ENCODE data around the gene MVB12A. TPM values are rescaled to one million over a fixed set of nuclear protein-coding genes. Genes with fewer than 3 reads are reported as not detected.
A peak's percentile ranks its signal among the peaks of the same experiment; 100 is the strongest.

Gene MVB12A
- total and polyA plus RNA-seq, 9 of the 15 experiments (the other 6 are each of a cell fraction or from before 2014, with no cell fraction given) = 1.2 to 46.2 (median 22.4) TPM

GRCh38 chr19:17418710-17419109 lies 1.1 kb upstream of the MVB12A start:
- in situ Hi-C loops (cut with MboI) (no loop called here), intact Hi-C loops (cut with micrococcal nuclease) (loop anchor here (1.0 to 2.0 kb wide), 2 partner anchors 13 to 24 kb away; partner anchors contain the start of genes BST2 and CCDC194)
- Histone ChIP-seq H3K27me3 (ENCODE audit: control insufficient read depth in 2 of 2, insufficient read depth in 2 of 2, low read length in 2 of 2) (no peaks in the 10 kb centered on the region), H4K20me1 (replicated peaks; ENCODE audit: control insufficient read depth, insufficient read depth, low read length) (no peaks in the 10 kb centered on the region), H3K27ac (ENCODE audit: extremely low read depth, low read depth, low read length) (peak overlapping the region; percentile 72), H3K36me3 (ENCODE audit: control insufficient read depth, insufficient read depth, low read length) (peaks cover 15% of the 10 kb centered on the region; the same call in 1 of the 3 replicates), H3K9ac (ENCODE audit: insufficient read depth in 1 of 2, low read depth in 2 of 2, low read length in 2 of 2) (peak overlapping the region; percentile 74 to 88; a peak in 3 of 4 replicates), H3K9me3 (replicated peaks; ENCODE audit: control insufficient read depth, insufficient read depth, low read depth, low read length) (no peaks in the 10 kb centered on the region), H3K9me1 (ENCODE audit: control insufficient read depth, insufficient read depth, low read length) (no peaks in the 10 kb centered on the region), H3K4me3 (peak overlapping the region; percentile 47), H3K79me2 (ENCODE audit: control insufficient read depth, insufficient read depth, low read length) (peaks cover 6% of the 10 kb centered on the region; the same call in 2 of the 3 replicates), H3K4me1 (replicated peaks in 1 of 2; ENCODE audit: control insufficient read depth in 2 of 2, insufficient read depth in 2 of 2, low read length in 2 of 2) (peaks cover 7 to 16% of the 10 kb centered on the region in 2 experiments; a peak in 3 of 5 replicates), H2AFZ (ENCODE audit: low read depth, low read length) (peak overlapping the region; percentile 84), H3K4me2 (ENCODE audit: insufficient read depth, low read length) (peak overlapping the region; percentile 83)
- CTCF ChIA-PET (ENCODE audit: low intra/inter-chr PET ratio) = no interaction called here
- no peak for ATAC-seq
- BruUV-seq (replicated peaks) = no TSS peak
- no peak for DNase-seq (ENCODE audit: extremely low read depth in 1 of 4, low spot score in 3 of 4)
- WGBS (ENCODE audit: insufficient coverage, low coverage, missing lambda C conversion rate) = 4% methylated on average over 3 of the region's 3 CpGs
- FAIRE-seq = no peak
- POLR2A ChIA-PET = interaction anchor here (1.0 to 2.1 kb wide), 5 partner anchors 12 to 161 kb away, joined by 3 to 20 read pairs (median 8); partner anchors contain the start of gene BST2
- TF ChIP-seq FOXJ3 (CRISPR knock-in tag; IDR thresholded peaks at IDR 0.05) (peak; percentile 66; the same call in 1 of the 2 replicates), ZKSCAN8 (CRISPR knock-in tag; IDR thresholded peaks at IDR 0.05) (no peak), POLR2B (IDR thresholded peaks at IDR 0.05; ENCODE audit: low read depth, partially characterized antibody) (no peak), GATA2 (CRISPR knock-in tag; IDR thresholded peaks at IDR 0.05) (no peak), SMAD4 (CRISPR knock-in tag; conservative IDR thresholded peaks at IDR 0.05) (0 out of 2 replicates have a peak, but pooled peaks have one; percentile 12), ZNF384 (IDR thresholded peaks at IDR 0.05; ENCODE audit: low read depth, low read length) (peak; percentile 86), CGGBP1 (CRISPR knock-in tag; IDR thresholded peaks at IDR 0.05) (no peak), ZNF134 (CRISPR knock-in tag; conservative IDR thresholded peaks at IDR 0.05) (no peak), ZNF24 (IDR thresholded peaks at IDR 0.05) (no peak), BRF1 (IDR thresholded peaks at IDR 0.05; ENCODE audit: borderline replicate concordance, extremely low read depth, insufficient read length) (no peak), RFX1 (IDR thresholded peaks at IDR 0.05) (peak; percentile 82), ESRRA (IDR thresholded peaks at IDR 0.05; ENCODE audit: borderline replicate concordance, low read depth) (peak; percentile 58; the same call in 1 of the 2 replicates)
- TF ChIP-seq, protein P1, sequence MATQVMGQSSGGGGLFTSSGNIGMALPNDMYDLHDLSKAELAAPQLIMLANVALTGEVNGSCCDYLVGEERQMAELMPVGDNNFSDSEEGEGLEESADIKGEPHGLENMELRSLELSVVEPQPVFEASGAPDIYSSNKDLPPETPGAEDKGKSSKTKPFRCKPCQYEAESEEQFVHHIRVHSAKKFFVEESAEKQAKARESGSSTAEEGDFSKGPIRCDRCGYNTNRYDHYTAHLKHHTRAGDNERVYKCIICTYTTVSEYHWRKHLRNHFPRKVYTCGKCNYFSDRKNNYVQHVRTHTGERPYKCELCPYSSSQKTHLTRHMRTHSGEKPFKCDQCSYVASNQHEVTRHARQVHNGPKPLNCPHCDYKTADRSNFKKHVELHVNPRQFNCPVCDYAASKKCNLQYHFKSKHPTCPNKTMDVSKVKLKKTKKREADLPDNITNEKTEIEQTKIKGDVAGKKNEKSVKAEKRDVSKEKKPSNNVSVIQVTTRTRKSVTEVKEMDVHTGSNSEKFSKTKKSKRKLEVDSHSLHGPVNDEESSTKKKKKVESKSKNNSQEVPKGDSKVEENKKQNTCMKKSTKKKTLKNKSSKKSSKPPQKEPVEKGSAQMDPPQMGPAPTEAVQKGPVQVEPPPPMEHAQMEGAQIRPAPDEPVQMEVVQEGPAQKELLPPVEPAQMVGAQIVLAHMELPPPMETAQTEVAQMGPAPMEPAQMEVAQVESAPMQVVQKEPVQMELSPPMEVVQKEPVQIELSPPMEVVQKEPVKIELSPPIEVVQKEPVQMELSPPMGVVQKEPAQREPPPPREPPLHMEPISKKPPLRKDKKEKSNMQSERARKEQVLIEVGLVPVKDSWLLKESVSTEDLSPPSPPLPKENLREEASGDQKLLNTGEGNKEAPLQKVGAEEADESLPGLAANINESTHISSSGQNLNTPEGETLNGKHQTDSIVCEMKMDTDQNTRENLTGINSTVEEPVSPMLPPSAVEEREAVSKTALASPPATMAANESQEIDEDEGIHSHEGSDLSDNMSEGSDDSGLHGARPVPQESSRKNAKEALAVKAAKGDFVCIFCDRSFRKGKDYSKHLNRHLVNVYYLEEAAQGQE (IDR thresholded peaks at IDR 0.05; ENCODE audit: borderline replicate concordance) = no peak
- TF ChIP-seq, protein P1 (CRISPR knock-in tag; IDR thresholded peaks at IDR 0.05; ENCODE audit: low read depth) = no peak
